Measurements from ENCODE around the gene CCNQ. TPM values are rescaled to one million over a fixed set of nuclear protein-coding genes. Genes with fewer than 3 reads are reported as not detected.

CCNQ gene
- total and polyA plus RNA-seq, 2 of the 8 experiments (the other 6 are each of a cell fraction or from before 2014, with no cell fraction given) = 16.6 to 32.1 TPM

GRCh38 chrX:153560466-153560865 is 38.5 kb downstream of the CCNQ start:
- Histone ChIP-seq H2AFZ (ENCODE audit: low read length) (no peak overlapping the region), H3K4me3 (ENCODE audit: extremely low read depth in 1 of 4, insufficient read depth in 2 of 4, low read depth in 3 of 4, low read length in 4 of 4) (no peak overlapping the region), H3K27me3 (replicated peaks in 1 of 4; ENCODE audit: control insufficient read depth in 3 of 4, extremely low read depth in 1 of 4, insufficient read depth in 3 of 4, low read length in 3 of 4) (no peaks in the 10 kb centered on the region; a peak in 1 of 7 replicates), H2BK5ac (ENCODE audit: low read depth, low read length) (no peak overlapping the region), H2BK15ac (ENCODE audit: low read length) (no peak overlapping the region), H3K79me1 (ENCODE audit: low read depth, low read length) (no peaks in the 10 kb centered on the region), H3K18ac (ENCODE audit: extremely low read depth, low read length) (no peak overlapping the region), H3K9me3 (ENCODE audit: insufficient read depth in 2 of 2, low read depth in 1 of 2, low read length in 1 of 2) (no peaks in the 10 kb centered on the region), H3K23ac (ENCODE audit: insufficient read length) (no peak overlapping the region), H2BK12ac (ENCODE audit: low read depth, low read length) (no peak overlapping the region), H3K23me2 (ENCODE audit: low read depth, low read length) (no peaks in the 10 kb centered on the region), H4K8ac (ENCODE audit: extremely low read depth, insufficient read depth, low read length) (no peak overlapping the region), H4K20me1 (replicated peaks in 1 of 2; ENCODE audit: control insufficient read depth in 1 of 2, insufficient read depth in 2 of 2, low read length in 2 of 2) (no peaks in the 10 kb centered on the region), H2BK20ac (ENCODE audit: low read length) (no peak overlapping the region), H3K14ac (ENCODE audit: insufficient read length) (no peak overlapping the region), H4K91ac (replicated peaks; ENCODE audit: insufficient read length, low read length) (no peak overlapping the region), H3K4ac (replicated peaks; ENCODE audit: insufficient read length, low read depth, low read length) (no peak overlapping the region), H3K36me3 (ENCODE audit: control insufficient read depth in 2 of 4, insufficient read depth in 4 of 4, low read length in 3 of 4) (no peaks in the 10 kb centered on the region), H3K56ac (replicated peaks; ENCODE audit: insufficient read length, low read depth, low read length) (no peak overlapping the region), H3K9ac (replicated peaks in 1 of 4; ENCODE audit: extremely low read depth in 1 of 4, low read depth in 3 of 4, low read length in 3 of 4) (no peak overlapping the region), H2AK5ac (ENCODE audit: low read depth, low read length) (no peak overlapping the region), H4K5ac (ENCODE audit: insufficient read length, low read depth, low read length) (no peak overlapping the region), H3K4me1 (replicated peaks in 1 of 4; ENCODE audit: control insufficient read depth in 3 of 4, insufficient read depth in 4 of 4, low read length in 3 of 4) (0 out of 7 replicates have a peak, but pooled peaks cover 0 to under 1% (median 0%) of the 10 kb centered on the region in 4 experiments), H2BK120ac (replicated peaks; ENCODE audit: low read depth, low read length) (no peak overlapping the region), H3K27ac (ENCODE audit: low read depth, low read length) (no peak overlapping the region), H3K79me2 (ENCODE audit: control insufficient read depth in 1 of 2, insufficient read depth in 2 of 2, low read length in 2 of 2) (no peaks in the 10 kb centered on the region), H3K4me2 (ENCODE audit: insufficient read depth in 1 of 2, low read depth in 2 of 2, low read length in 2 of 2) (no peak overlapping the region)
- CTCF ChIA-PET (ENCODE audit: partially characterized antibody) = interaction anchor here (0.6 to 1.8 kb wide), 5 partner anchors 13 to 97 kb away, joined by 3 to 5 read pairs (median 3); no protein-coding TSS in a partner anchor
- TF ChIP-seq SP4 (IDR thresholded peaks at IDR 0.05; ENCODE audit: low read length) (no peak), CEBPB (IDR thresholded peaks at IDR 0.05; ENCODE audit: low read depth, low read length) (no peak), SIRT6 (IDR thresholded peaks at IDR 0.05; ENCODE audit: low read length) (no peak), CTBP2 (IDR thresholded peaks at IDR 0.05; ENCODE audit: borderline replicate concordance, insufficient read depth, insufficient read length, low read length) (no peak), BACH1 (IDR thresholded peaks at IDR 0.05; ENCODE audit: low read length) (no peak), NANOG (IDR thresholded peaks at IDR 0.05; ENCODE audit: insufficient read depth, low read depth, low read length, poor library complexity, severe bottlenecking) (no peak), BRCA1 (IDR thresholded peaks at IDR 0.05; ENCODE audit: low read depth, low read length) (no peak), MAFK (IDR thresholded peaks at IDR 0.05; ENCODE audit: low read depth, low read length) (no peak), SIX5 (IDR thresholded peaks at IDR 0.05; ENCODE audit: low read depth, low read length) (no peak)
- FAIRE-seq (no peak), DNase-seq (ENCODE audit: low read depth in 1 of 2, low spot score in 2 of 2) (no peak)
- WGBS, 2 experiments (ENCODE audit: extremely low coverage in 1 of 2, insufficient coverage in 1 of 2, insufficient read length in 1 of 2, insufficient replicate concordance in 2 of 2, low coverage in 1 of 2, low lambda C conversion rate in 2 of 2, missing lambda C conversion rate in 1 of 2) = 96% methylated on average over 9 of the region's 22 CpGs; no CpG with 5 or more reads in 1 of the 2 experiments
- POLR2A ChIA-PET (ENCODE audit: partially characterized antibody) = interaction anchor here (0.7 kb wide), 1 partner anchor 18 kb away, joined by 3 read pairs; no protein-coding TSS in a partner anchor

Measured in H1 (cell line).